ENCODE results near the gene PRR33.

Gene PRR33

GRCh38 chr11:1918436-1919315, 27.0 kb upstream of the PRR33 start:
- no peak overlapping the region for H3K4me3 ChIP-seq (ENCODE audit: low read depth, low read length)
- no peak for DNase-seq (ENCODE audit: low read depth)

GRCh38 chr11:1917523-1918435, 26.1 kb upstream of the PRR33 start:
- DNase-seq (ENCODE audit: low read depth): no peak
- H3K4me3 ChIP-seq (ENCODE audit: low read depth, low read length): no peak overlapping the region

GRCh38 chr11:1916986-1917522, 25.4 kb upstream of the PRR33 start:
- H3K4me3 ChIP-seq (ENCODE audit: low read depth, low read length): no peak overlapping the region
- no peak for DNase-seq (ENCODE audit: low read depth)

- H3K4me3 ChIP-seq (ENCODE audit: low read depth, low read length): no peak overlapping the region
- DNase-seq (ENCODE audit: low read depth): no peak
These were observed 24.7 kb upstream of the PRR33 start for GRCh38 chr11:1916132-1916985.

- no peak overlapping the region for H3K4me3 ChIP-seq (ENCODE audit: low read depth, low read length)
- DNase-seq (ENCODE audit: low read depth): no peak
These were observed 24.1 kb upstream of the PRR33 start for GRCh38 chr11:1915795-1916131.

- no peak overlapping the region for H3K4me3 ChIP-seq (ENCODE audit: low read depth, low read length)
- DNase-seq (ENCODE audit: low read depth): no peak
These were observed 21.8 kb upstream of the PRR33 start for GRCh38 chr11:1913271-1914060.

- H3K4me3 ChIP-seq (ENCODE audit: low read depth, low read length): no peak overlapping the region
- no peak for DNase-seq (ENCODE audit: low read depth)
These were observed 20.7 kb upstream of the PRR33 start for GRCh38 chr11:1912289-1912878.

- no peak for DNase-seq (ENCODE audit: low read depth)
- H3K4me3 ChIP-seq (ENCODE audit: low read depth, low read length): no peak overlapping the region
These were observed 17.8 kb upstream of the PRR33 start for GRCh38 chr11:1909524-1909923.

- no peak overlapping the region for H3K4me3 ChIP-seq (ENCODE audit: low read depth, low read length)
- peak; percentile 29 for DNase-seq (ENCODE audit: low read depth)
These were observed 16.9 kb upstream of the PRR33 start for GRCh38 chr11:1908618-1909017.

GRCh38 chr11:1906611-1907423, 15.1 kb upstream of the PRR33 start:
- no peak overlapping the region for H3K4me3 ChIP-seq (ENCODE audit: low read depth, low read length)
- no peak for DNase-seq (ENCODE audit: low read depth)

- DNase-seq (ENCODE audit: low read depth): no peak
These were observed 14.5 kb upstream of the PRR33 start for GRCh38 chr11:1906181-1906580.

GRCh38 chr11:1899686-1900085, 8.0 kb upstream of the PRR33 start:
- DNase-seq (ENCODE audit: low read depth): no peak
- no peak overlapping the region for H3K4me3 ChIP-seq (ENCODE audit: low read depth, low read length)

More at GRCh38 chr11:1906181-1906580, 14.5 kb upstream of the PRR33 start:
- no peak overlapping the region for H3K4me3 ChIP-seq (ENCODE audit: low read depth, low read length)

GRCh38 chr11:1899090-1899489, 7.4 kb upstream of the PRR33 start:
- DNase-seq (ENCODE audit: low read depth): no peak
- H3K4me3 ChIP-seq (ENCODE audit: low read depth, low read length): no peak overlapping the region

GRCh38 chr11:1896923-1897322, 5.2 kb upstream of the PRR33 start:
- DNase-seq (ENCODE audit: low read depth): no peak
- H3K4me3 ChIP-seq (ENCODE audit: low read depth, low read length): no peak overlapping the region

- H3K4me3 ChIP-seq (ENCODE audit: low read depth, low read length): no peak overlapping the region
- DNase-seq (ENCODE audit: low read depth): no peak
These were observed 4.8 kb upstream of the PRR33 start for GRCh38 chr11:1896468-1896867.

- no peak overlapping the region for H3K4me3 ChIP-seq (ENCODE audit: low read depth, low read length)
- no peak for DNase-seq (ENCODE audit: low read depth)
These were observed 3.1 kb upstream of the PRR33 start for GRCh38 chr11:1894759-1895158.

GRCh38 chr11:1893581-1894359, 2.1 kb upstream of the PRR33 start:
- no peak for DNase-seq (ENCODE audit: low read depth)
- H3K4me3 ChIP-seq (ENCODE audit: low read depth, low read length): no peak overlapping the region
